ENCODE results near the gene FOXJ3.
A peak's percentile ranks its signal among the peaks of the same experiment; 100 is the strongest.

GRCh38 chr1:42165511-42166210 lies 169.4 kb downstream of the FOXJ3 start:
- peak in 1 of 6 experiments; percentile 2 for TF ChIP-seq CTCF (IDR thresholded peaks at IDR 0.05)
- TF ChIP-seq POLR2A (IDR thresholded peaks at IDR 0.05), result peak in 1 of 2 donors; percentile 20
